Testis (tissue), 3 donors: Measurements from ENCODE around the gene SLC35B1. TPM values are rescaled to one million over a fixed set of nuclear protein-coding genes. Genes with fewer than 3 reads are reported as not detected.

Source experiments
- DNase-seq: peaks from one replicate; pipeline ENCODE4 v3.0.0-alpha.2; 2019
- H3K27ac ChIP-seq, 2 donors: fragments of 200-600 bp; sonication (generic); one replicate each; pipeline ENCODE4 v1.5.1; 2019
- H3K27me3 ChIP-seq: fragments of 200-600 bp; sonication (generic); one replicate; pipeline ENCODE4 v1.5.1; 2019
- H3K36me3 ChIP-seq: fragments of 200-600 bp; sonication (generic); one replicate; pipeline ENCODE4 v1.5.1; 2017; ENCODE audit warnings: low read depth; ENCODE audit errors: missing control alignments
- H3K4me1 ChIP-seq: fragments of 200-600 bp; sonication (generic); one replicate; pipeline ENCODE4 v1.5.1; 2019
- H3K4me3 ChIP-seq, 2 donors: fragments of 200-600 bp; sonication (generic); one replicate each; pipeline ENCODE4 v1.5.1; 2017 to 2019
- H3K9me3 ChIP-seq: fragments of 200-600 bp; sonication (generic); one replicate; pipeline ENCODE4 v1.5.1; 2017
- CTCF ChIP-seq, 3 experiments: fragments of 450-650 bp in 2 of 3; fragments of 200-600 bp in 1 of 3; sonication (generic) in 1 of 3; IDR thresholded peaks; one replicate each; pipeline ENCODE4 v1.5.1; 2016 to 2019; ENCODE audit warnings: antibody characterized with exemption in 3 of 3, mild to moderate bottlenecking in 2 of 3, moderate library complexity in 1 of 3
- POLR2A ChIP-seq: fragments of 450-650 bp; IDR thresholded peaks from one replicate; pipeline ENCODE4 v1.6.1; 2017; ENCODE audit warnings: antibody characterized with exemption, mild to moderate bottlenecking, moderate library complexity
- WGBS, 2 donors: methylation state at CpG; one replicate each; pipeline ENCODE4 v1.1.5; 2018; 5-methylcytosine and 5-hydroxymethylcytosine counted together
- intact Hi-C: fragments of 100-400 bp; cut with DNase I; formaldehyde crosslinking; loops from one replicate; pipeline ENCODE4 v1.15.1; 2023; ENCODE audit warnings: low total_unique reads
- polyA plus RNA-seq: library from polyadenylated mRNA; stranded (reverse); fragments of 350-450 nt; fragmentation: Illumina TruSeq; extraction: RNeasy Lipid Tissue Mini Kit (QIAGEN cat#74804); gene quantifications from one replicate; pipeline ENCODE4 v1.2.3, GENCODE V29; 2014; ENCODE audit warnings: low read depth, low replicate concordance; ENCODE audit not compliant: insufficient read depth
- total RNA-seq, 2 donors: library from RNA; depleted of rRNA; stranded (reverse); fragments of >200 nt; gene quantifications; one replicate each; pipeline ENCODE4 v1.2.3, GENCODE V29; 2016

The SLC35B1 gene
- total and polyA plus RNA-seq, 3 donors from 2014 or later: 39.9 to 66.3 (median 45.4) TPM

- intact Hi-C loops: no loop called here
- Histone ChIP-seq H3K9me3 (no peaks in the 10 kb centered on the region), H3K4me1 (no peaks in the 10 kb centered on the region), H3K36me3 (no peaks in the 10 kb centered on the region), H3K4me3 (no peak overlapping the region), H3K27ac (no peak overlapping the region), H3K27me3 (no peaks in the 10 kb centered on the region)
- no peak for DNase-seq
- 62 to 74% methylated on average over 9 of the region's 9 CpGs for WGBS, 2 donors
- TF ChIP-seq POLR2A (no peak), CTCF (IDR thresholded peaks at IDR 0.05) (no peak)
Measured at GRCh38 chr17:49715717-49716279, 8.0 kb upstream of the SLC35B1 start.

GRCh38 chr17:49715216-49715615 is 7.5 kb upstream of the SLC35B1 start:
- Histone ChIP-seq H3K9me3 (no peaks in the 10 kb centered on the region), H3K27me3 (no peaks in the 10 kb centered on the region), H3K36me3 (no peaks in the 10 kb centered on the region), H3K4me3 (no peak overlapping the region), H3K4me1 (no peaks in the 10 kb centered on the region), H3K27ac (no peak overlapping the region)
- no peak for DNase-seq
- 72 to 77% methylated on average over 4 of the region's 4 CpGs for WGBS, 2 donors
- intact Hi-C loops: no loop called here
- TF ChIP-seq POLR2A (no peak), CTCF (IDR thresholded peaks at IDR 0.05) (no peak)

- Histone ChIP-seq H3K27me3 (no peaks in the 10 kb centered on the region), H3K4me1 (peaks cover 16% of the 10 kb centered on the region), H3K9me3 (no peaks in the 10 kb centered on the region), H3K36me3 (no peaks in the 10 kb centered on the region), H3K27ac (peak overlapping the region; percentile 94 to 97), H3K4me3 (peak overlapping the region; percentile 86 to 87)
- peak; percentile 23 for DNase-seq
- intact Hi-C loops: loop anchor here (5.0 kb wide), 1 partner anchor 69 kb away; no protein-coding TSS in a partner anchor
- WGBS, 2 donors: 29 to 39% methylated on average over 15 of the region's 15 CpGs
- TF ChIP-seq CTCF (IDR thresholded peaks at IDR 0.05): no peak
- no peak for TF ChIP-seq POLR2A
Measured at GRCh38 chr17:49708515-49709183, 885 bp upstream of the SLC35B1 start.

GRCh38 chr17:49707246-49707607 is 537 bp downstream of the SLC35B1 start:
- TF ChIP-seq POLR2A (no peak), CTCF (IDR thresholded peaks at IDR 0.05) (no peak)

More at GRCh38 chr17:49707246-49707607, 537 bp downstream of the SLC35B1 start:
- 0% methylated on average over 12 of the region's 12 CpGs for WGBS, 2 donors
- H3K4me3 ChIP-seq: peak overlapping the region; percentile 86 to 87
- H3K36me3 ChIP-seq: no peaks in the 10 kb centered on the region
- peaks cover 16% of the 10 kb centered on the region for H3K4me1 ChIP-seq
- H3K9me3 ChIP-seq: no peaks in the 10 kb centered on the region
- DNase-seq: no peak
- intact Hi-C loops: loop anchor here (5.0 kb wide), 1 partner anchor 70 kb away; no protein-coding TSS in a partner anchor
- H3K27me3 ChIP-seq: no peaks in the 10 kb centered on the region
- peak overlapping the region; percentile 94 to 97 for H3K27ac ChIP-seq
